Uterus (tissue), 2 donors: ENCODE data around the gene PUS1.

Experiments
- POLR2A ChIP-seq, 2 donors: fragments of 450-650 bp; IDR thresholded peaks; one replicate each; pipeline ENCODE4 v1.6.1; 2016; ENCODE audit warnings: antibody characterized with exemption in 2 of 2, mild to moderate bottlenecking in 1 of 2, moderate library complexity in 1 of 2
- TF ChIP-seq, protein P1 (sequence below), 4 experiments: fragments of 200-600 bp in 2 of 4; fragments of 450-650 bp in 2 of 4; sonication (generic) in 2 of 4; IDR thresholded peaks; one replicate each; pipeline ENCODE4 v1.5.1; 2016 to 2019; ENCODE audit warnings: antibody characterized with exemption in 4 of 4, mild to moderate bottlenecking in 2 of 4, moderate library complexity in 1 of 4

DNA sequence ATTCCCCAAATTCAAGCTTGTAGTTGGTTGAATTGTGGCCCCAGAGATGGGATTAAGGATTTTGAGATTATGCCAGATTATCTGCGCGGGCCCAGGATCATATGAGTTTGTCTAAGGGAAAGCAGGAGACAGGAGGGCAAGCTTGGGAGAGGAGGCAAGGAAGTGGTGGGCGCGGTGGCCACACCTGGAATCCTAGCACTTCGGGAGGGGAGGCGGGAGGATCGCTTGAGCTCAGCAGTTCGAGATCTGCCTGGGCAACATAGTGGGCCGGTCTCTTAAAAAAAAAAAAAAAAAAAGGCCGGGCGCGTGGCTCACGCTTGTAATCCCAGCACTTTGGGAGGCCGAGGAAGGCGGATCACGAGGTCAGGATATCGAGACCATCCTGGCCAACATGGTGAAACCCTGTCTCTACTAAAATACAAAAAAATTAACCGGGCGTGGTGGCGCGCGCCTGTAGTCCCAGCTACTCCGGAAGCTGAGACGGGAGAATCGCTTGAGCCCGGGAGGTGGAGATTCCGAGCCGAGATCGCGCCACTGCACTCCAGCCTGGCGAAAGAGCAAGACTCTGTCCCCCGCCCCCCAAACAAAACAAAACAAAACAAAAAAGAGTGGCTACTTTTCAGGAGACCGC, 881 bp upstream of the PUS1 start:
- no peak for TF ChIP-seq POLR2A (IDR thresholded peaks at IDR 0.05)
- TF ChIP-seq, protein P1, sequence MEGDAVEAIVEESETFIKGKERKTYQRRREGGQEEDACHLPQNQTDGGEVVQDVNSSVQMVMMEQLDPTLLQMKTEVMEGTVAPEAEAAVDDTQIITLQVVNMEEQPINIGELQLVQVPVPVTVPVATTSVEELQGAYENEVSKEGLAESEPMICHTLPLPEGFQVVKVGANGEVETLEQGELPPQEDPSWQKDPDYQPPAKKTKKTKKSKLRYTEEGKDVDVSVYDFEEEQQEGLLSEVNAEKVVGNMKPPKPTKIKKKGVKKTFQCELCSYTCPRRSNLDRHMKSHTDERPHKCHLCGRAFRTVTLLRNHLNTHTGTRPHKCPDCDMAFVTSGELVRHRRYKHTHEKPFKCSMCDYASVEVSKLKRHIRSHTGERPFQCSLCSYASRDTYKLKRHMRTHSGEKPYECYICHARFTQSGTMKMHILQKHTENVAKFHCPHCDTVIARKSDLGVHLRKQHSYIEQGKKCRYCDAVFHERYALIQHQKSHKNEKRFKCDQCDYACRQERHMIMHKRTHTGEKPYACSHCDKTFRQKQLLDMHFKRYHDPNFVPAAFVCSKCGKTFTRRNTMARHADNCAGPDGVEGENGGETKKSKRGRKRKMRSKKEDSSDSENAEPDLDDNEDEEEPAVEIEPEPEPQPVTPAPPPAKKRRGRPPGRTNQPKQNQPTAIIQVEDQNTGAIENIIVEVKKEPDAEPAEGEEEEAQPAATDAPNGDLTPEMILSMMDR (IDR thresholded peaks at IDR 0.05) = no peak
